IMR-90 (cell line): ENCODE data around the gene AMT.

Experiments used
- CTCF ChIP-seq: conservative IDR thresholded peaks from 2 replicates; pipeline ENCODE4 v1.5.1; 2012; ENCODE audit warnings: mild to moderate bottlenecking, low read depth, low read length, improper control_type of control experiment
- RCOR1 ChIP-seq: IDR thresholded peaks from 2 replicates; pipeline ENCODE4 v1.6.1; 2012; ENCODE audit warnings: mild to moderate bottlenecking, low read length, improper control_type of control experiment; ENCODE audit not compliant: insufficient replicate concordance

- TF ChIP-seq CTCF (no peak), RCOR1 (no peak)
Measured at GRCh38 chr3:49411968-49412631, 10.2 kb downstream of the AMT start, which contains the start of the genes RHOA and TCTA.
